Endothelial cell (in vitro differentiated cells): ENCODE measurements around the gene GRID2IP. TPM values are rescaled to one million over a fixed set of nuclear protein-coding genes. Genes with fewer than 3 reads are reported as not detected.

Experiments used
- DNase-seq: peaks from one replicate; pipeline ENCODE4 v3.0.0; 2021; ENCODE audit warnings: low spot score
- H3K27ac Mint-ChIP-seq: one replicate; pipeline ENCODE4 v1.8.0; 2021; ENCODE audit warnings: mixed read lengths, inconsistent platforms; ENCODE audit not compliant: unreplicated experiment
- H3K27me3 Mint-ChIP-seq: one replicate; pipeline ENCODE4 v1.8.0; 2021; ENCODE audit warnings: mild to moderate bottlenecking, moderate library complexity, mixed read lengths, inconsistent platforms; ENCODE audit not compliant: unreplicated experiment
- H3K36me3 Mint-ChIP-seq: one replicate; pipeline ENCODE4 v1.8.0; 2021; ENCODE audit warnings: mild to moderate bottlenecking, low read depth, mixed read lengths, inconsistent platforms; ENCODE audit not compliant: unreplicated experiment
- H3K4me1 Mint-ChIP-seq: one replicate; pipeline ENCODE4 v1.8.0; 2021; ENCODE audit warnings: mild to moderate bottlenecking, mixed read lengths, inconsistent platforms; ENCODE audit not compliant: unreplicated experiment
- H3K4me3 Mint-ChIP-seq: one replicate; pipeline ENCODE4 v1.8.0; 2021; ENCODE audit warnings: mild to moderate bottlenecking, mixed read lengths, inconsistent platforms; ENCODE audit not compliant: unreplicated experiment
- H3K9me3 Mint-ChIP-seq: one replicate; pipeline ENCODE4 v1.8.0; 2021; ENCODE audit warnings: mixed read lengths, inconsistent platforms; ENCODE audit not compliant: unreplicated experiment
- CTCF ChIP-seq: fragments of 200-600 bp; sonication (generic); IDR thresholded peaks from one replicate; pipeline ENCODE4 v1.5.0; 2021; ENCODE audit warnings: antibody characterized with exemption; ENCODE audit not compliant: unreplicated experiment
- total RNA-seq: library from RNA; stranded (reverse); fragmentation: NEBNext Ultra II Directional; extraction: Animal tissue kit (Norgen Biotek cat#: 25700); gene quantifications from one replicate; pipeline ENCODE4 v1.2.1, GENCODE V29; 2021; ENCODE audit not compliant: unreplicated experiment

The GRID2IP gene
- total RNA-seq, 1 donor from 2014 or later = 0.08 TPM

DNA sequence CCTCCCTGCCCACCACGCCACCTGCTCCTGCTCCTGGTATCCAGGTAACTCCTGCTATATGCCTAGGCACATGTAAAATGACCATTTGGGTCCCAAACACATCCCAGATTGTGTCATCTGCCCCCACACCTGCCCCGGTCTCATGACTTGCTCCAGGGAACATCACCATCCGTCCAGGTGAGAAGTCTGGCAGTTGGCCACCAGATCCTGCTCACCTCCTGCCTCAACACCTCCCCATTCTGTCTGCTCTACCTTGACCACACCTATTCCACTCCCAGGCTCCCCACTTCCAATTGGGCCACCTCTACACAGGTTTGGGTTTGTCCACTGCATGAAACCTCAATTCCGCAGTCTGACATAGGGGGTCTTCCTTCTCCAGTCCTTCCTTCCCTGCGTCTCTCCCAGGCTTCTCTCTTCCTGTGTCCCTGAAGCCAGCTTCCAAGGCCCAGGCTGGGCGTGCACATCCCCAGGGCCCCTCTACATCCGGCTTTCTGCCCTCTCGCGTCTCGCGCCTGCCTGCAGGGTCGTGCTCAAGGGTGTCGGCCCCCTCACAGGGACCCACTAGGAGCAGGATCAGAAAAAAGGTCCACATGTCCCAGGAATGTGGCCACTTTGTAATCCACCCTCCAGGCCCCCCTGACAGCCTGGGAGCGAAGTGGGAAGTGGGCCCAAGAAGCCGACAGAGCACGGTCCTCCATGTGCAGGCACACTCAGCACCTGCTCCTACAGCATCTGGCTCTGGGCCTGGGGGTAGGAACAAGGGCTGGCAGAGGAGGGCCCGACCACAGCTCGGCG, 54.2 kb downstream of the GRID2IP start:
- TF ChIP-seq CTCF = no peak
- H3K27ac Mint-ChIP-seq = no peak overlapping the region
- peak overlapping the region; percentile 69 for H3K4me3 Mint-ChIP-seq

GRCh38 chr7:6495597-6496262, 55.5 kb downstream of the GRID2IP start:
- Mint-ChIP-seq H3K27me3 (peaks cover 9% of the 10 kb centered on the region), H3K9me3 (no peaks in the 10 kb centered on the region), H3K4me1 (no peaks in the 10 kb centered on the region), H3K36me3 (no peaks in the 10 kb centered on the region), H3K27ac (no peak overlapping the region), H3K4me3 (no peak overlapping the region)
- no peak for TF ChIP-seq CTCF
- no peak for DNase-seq

More for the DNA sequence above, 54.2 kb downstream of the GRID2IP start:
- Mint-ChIP-seq H3K27me3 (peaks cover 6% of the 10 kb centered on the region), H3K4me1 (no peaks in the 10 kb centered on the region), H3K9me3 (no peaks in the 10 kb centered on the region), H3K36me3 (no peaks in the 10 kb centered on the region)
- no peak for DNase-seq

- Mint-ChIP-seq H3K4me1 (no peaks in the 10 kb centered on the region), H3K27ac (peak overlapping the region; percentile 57)
- no peak for DNase-seq
Measured at GRCh38 chr7:6494365-6494764, 56.9 kb downstream of the GRID2IP start.

DNA sequence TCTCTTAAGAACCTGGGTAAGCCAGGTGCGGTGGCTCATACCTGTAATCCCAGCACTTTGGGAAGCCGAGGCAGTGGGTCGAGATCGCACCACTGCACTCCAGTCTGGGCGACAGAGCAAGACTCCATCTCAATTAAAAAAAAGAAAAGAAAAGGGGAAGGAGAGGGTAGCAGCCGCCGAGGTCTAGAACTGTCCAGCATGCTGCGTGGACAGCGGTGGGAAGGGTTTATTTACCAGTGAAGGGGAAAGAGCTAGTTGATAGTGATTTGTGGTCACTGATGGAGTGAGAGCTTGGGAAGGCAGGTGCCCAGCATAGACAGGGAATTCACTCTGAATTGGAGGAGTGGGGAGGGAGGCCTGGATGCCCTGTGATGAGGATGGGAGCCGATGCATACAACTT, 60.1 kb downstream of the GRID2IP start:
- TF ChIP-seq CTCF = no peak
- no peak overlapping the region for H3K4me3 Mint-ChIP-seq
- peaks cover 6% of the 10 kb centered on the region for H3K27me3 Mint-ChIP-seq
- no peaks in the 10 kb centered on the region for H3K4me1 Mint-ChIP-seq
- H3K36me3 Mint-ChIP-seq = no peaks in the 10 kb centered on the region
- no peaks in the 10 kb centered on the region for H3K9me3 Mint-ChIP-seq
- no peak overlapping the region for H3K27ac Mint-ChIP-seq
- no peak for DNase-seq

More at GRCh38 chr7:6494365-6494764, 56.9 kb downstream of the GRID2IP start:
- no peaks in the 10 kb centered on the region for H3K9me3 Mint-ChIP-seq
- H3K27me3 Mint-ChIP-seq = peaks cover 9% of the 10 kb centered on the region
- H3K36me3 Mint-ChIP-seq = no peaks in the 10 kb centered on the region
- TF ChIP-seq CTCF = no peak
- no peak overlapping the region for H3K4me3 Mint-ChIP-seq

DNA sequence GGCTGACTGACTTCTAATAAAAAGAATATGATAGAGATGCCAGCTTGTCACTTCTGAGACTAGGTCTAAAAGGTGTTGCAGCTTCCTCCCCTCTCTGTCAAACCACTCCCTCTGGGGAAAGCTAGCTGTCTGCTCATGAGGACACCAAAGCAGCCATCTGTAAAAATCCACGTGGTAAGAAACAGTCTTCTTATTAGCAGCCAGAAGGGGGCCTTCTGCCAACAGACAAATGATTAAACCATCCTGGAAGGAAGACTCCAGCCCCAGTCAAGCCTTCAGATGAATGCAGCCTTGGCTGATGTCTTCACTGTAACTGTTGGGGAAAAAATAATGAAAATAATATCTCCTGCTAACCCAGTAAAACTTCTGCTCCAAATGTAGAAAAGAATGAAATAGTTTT, 61.6 kb downstream of the GRID2IP start:
- Mint-ChIP-seq H3K9me3 (no peaks in the 10 kb centered on the region), H3K27ac (no peak overlapping the region), H3K36me3 (no peaks in the 10 kb centered on the region), H3K4me3 (no peak overlapping the region), H3K27me3 (peaks cover 12% of the 10 kb centered on the region), H3K4me1 (no peaks in the 10 kb centered on the region)
- no peak for TF ChIP-seq CTCF
- DNase-seq = no peak
